GM23338 (cell line): ENCODE results near the gene DNA2.

ENCODE experiments used
- CTCF ChIP-seq, 2 experiments: fragments of 200-600 bp in 1 of 2; sonication (generic) in 1 of 2; conservative IDR thresholded peaks; 2 replicates each; pipeline versions ENCODE4 v1.5.1 to v1.6.1; 2016 to 2017; ENCODE audit warnings: antibody characterized with exemption in 2 of 2, low read depth in 2 of 2, mild to moderate bottlenecking in 2 of 2, moderate library complexity in 1 of 2
- EZH2 ChIP-seq: fragments of 200-600 bp; sonication (generic); IDR thresholded peaks from one replicate; pipeline ENCODE4 v1.8.0; 2017; ENCODE audit warnings: antibody characterized with exemption, mild to moderate bottlenecking, low read depth; ENCODE audit not compliant: unreplicated experiment
- EZH2phosphoT487 ChIP-seq: fragments of 200-600 bp; sonication (generic); IDR thresholded peaks from one replicate; pipeline ENCODE4 v1.8.1; 2018; ENCODE audit warnings: antibody characterized with exemption; ENCODE audit not compliant: unreplicated experiment
- JUNB ChIP-seq: IDR thresholded peaks from one replicate; pipeline ENCODE4 v1.6.1; 2016; ENCODE audit warnings: antibody characterized with exemption; ENCODE audit not compliant: unreplicated experiment
- POLR2AphosphoS5 ChIP-seq: IDR thresholded peaks from 2 replicates; pipeline ENCODE4 v1.6.1; 2016; ENCODE audit warnings: antibody characterized with exemption, low read depth
- REST ChIP-seq: IDR thresholded peaks from one replicate; pipeline ENCODE4 v1.6.1; 2018; ENCODE audit warnings: antibody characterized with exemption; ENCODE audit not compliant: unreplicated experiment

- peak; percentile 41 for TF ChIP-seq POLR2AphosphoS5
- no peak for TF ChIP-seq EZH2phosphoT487
- no peak for TF ChIP-seq REST
- TF ChIP-seq CTCF (conservative IDR thresholded peaks at IDR 0.05; ENCODE audit: low read depth in 2 of 2) = peak in 1 of 2 experiments; percentile 69; a peak in 2 of 4 replicates
- TF ChIP-seq EZH2 = no peak
- TF ChIP-seq JUNB = no peak
Measured at GRCh38 chr10:68406815-68407548, 64.8 kb downstream of the DNA2 start, which contains the start of gene RUFY2.
